ENCODE data around the gene PSMC3.
A peak's percentile ranks its signal among the peaks of the same experiment; 100 is the strongest.

PSMC3 gene

GRCh38 chr11:47411884-47412746 is 14.1 kb downstream of the PSMC3 start:
- DNase-seq = no peak

GRCh38 chr11:47410370-47411264 is 15.6 kb downstream of the PSMC3 start:
- no peak for DNase-seq

- no peak for DNase-seq
These were observed 16.5 kb downstream of the PSMC3 start for GRCh38 chr11:47409440-47410369.

- no peak for DNase-seq
These were observed 17.4 kb downstream of the PSMC3 start for GRCh38 chr11:47408598-47409439.

- DNase-seq = peak; percentile 88
These were observed 18.3 kb downstream of the PSMC3 start, which contains the start of gene SLC39A13 for GRCh38 chr11:47407746-47408590. TSS of gene SLC39A13 (plus strand) at chr11:47408590. CDS start at chr11:47410095, 1,505 bp downstream.

GRCh38 chr11:47406896-47407745 is 19.1 kb downstream of the PSMC3 start:
- no peak for DNase-seq

GRCh38 chr11:47403571-47403970 is 22.7 kb downstream of the PSMC3 start:
- DNase-seq = no peak

GRCh38 chr11:47403135-47403534 is 23.1 kb downstream of the PSMC3 start:
- no peak for DNase-seq

GRCh38 chr11:47400768-47401279 is 25.4 kb downstream of the PSMC3 start:
- no peak for DNase-seq

GRCh38 chr11:47399860-47400767 is 26.1 kb downstream of the PSMC3 start:
- no peak for DNase-seq

GRCh38 chr11:47398551-47398950 is 27.7 kb downstream of the PSMC3 start:
- DNase-seq = no peak

GRCh38 chr11:47398011-47398410 is 28.2 kb downstream of the PSMC3 start:
- no peak for DNase-seq

GRCh38 chr11:47396049-47396320 is 30.3 kb downstream of the PSMC3 start:
- no peak for DNase-seq

- DNase-seq = no peak
These were observed 30.8 kb downstream of the PSMC3 start for GRCh38 chr11:47395223-47396048.

GRCh38 chr11:47394322-47395222 is 31.7 kb downstream of the PSMC3 start:
- no peak for DNase-seq

GRCh38 chr11:47394050-47394321 is 32.3 kb downstream of the PSMC3 start:
- no peak for DNase-seq
